B cell (primary cell): Measurements from ENCODE around the gene ATP8A2. TPM values are rescaled to one million over a fixed set of nuclear protein-coding genes. Genes with fewer than 3 reads are reported as not detected.

Experiments
- ATAC-seq: fragments of 200-7000 bp; cut with Tn5 transposase; one replicate; pipeline ENCODE4 v1.10.0; 2021; ENCODE audit warnings: low read depth, mild to moderate bottlenecking, moderate number of reproducible peaks, moderate library complexity
- CTCF ChIA-PET: fragments of 350-600 bp; sonication (Branson Sonifier 250); formaldehyde crosslinking; loops from one replicate; lab custom pipeline; 2021; ENCODE audit warnings: antibody characterized with exemption, inconsistent platforms; lab: Charles Lee
- POLR2A ChIA-PET: fragments of 350-600 bp; sonication (Branson Sonifier 250); formaldehyde crosslinking; loops from one replicate; lab custom pipeline; 2021; ENCODE audit warnings: antibody characterized with exemption; lab: Charles Lee
- DNase-seq: peaks from one replicate; pipeline ENCODE4 v3.0.0; 2013
- H2AFZ ChIP-seq: 2 replicates; pipeline ENCODE4 v1.6.1; 2012; ENCODE audit warnings: mild to moderate bottlenecking, low read depth, low read length; ENCODE audit not compliant: insufficient read depth, poor library complexity, severe bottlenecking
- H3K27ac ChIP-seq, 2 donors: 1 replicate in 1 of 2; 2 replicates in 1 of 2; pipeline ENCODE4 v1.5.1; 2012 to 2013; ENCODE audit warnings: low read length in 2 of 2, mild to moderate bottlenecking in 2 of 2, moderate library complexity in 1 of 2
- H3K27me3 ChIP-seq, 4 experiments: fragments of 200-600 bp in 1 of 4; sonication (generic) in 1 of 4; replicated peaks in 1 of 4; 1 replicate in 2 of 4; 2 replicates in 2 of 4; pipeline versions ENCODE4 v1.6.1 to v1.7.0; 2013 to 2016; ENCODE audit warnings: low read length in 3 of 4, mild to moderate bottlenecking in 2 of 4, mixed read lengths in 1 of 4, moderate library complexity in 1 of 4; ENCODE audit not compliant: insufficient read depth in 4 of 4, control insufficient read depth in 3 of 4; ENCODE audit errors: control extremely low read depth in 1 of 4
- H3K36me3 ChIP-seq, 2 experiments: replicated peaks in 1 of 2; 1 replicate in 1 of 2; 2 replicates in 1 of 2; pipeline versions ENCODE4 v1.6.1 to v1.7.1; 2013; ENCODE audit warnings: low read length in 1 of 2; ENCODE audit not compliant: insufficient read depth in 2 of 2, control insufficient read depth in 1 of 2; ENCODE audit errors: control extremely low read depth in 1 of 2, extremely low read depth in 1 of 2
- H3K4me1 ChIP-seq, 2 donors: fragments of 200-600 bp in 1 of 2; sonication (generic) in 1 of 2; 1 replicate in 1 of 2; 2 replicates in 1 of 2; pipeline versions ENCODE4 v1.5.1 to v1.6.1; 2013 to 2017; ENCODE audit warnings: low read length in 2 of 2; ENCODE audit not compliant: control insufficient read depth in 2 of 2, insufficient read depth in 2 of 2
- H3K4me2 ChIP-seq: replicated peaks from 2 replicates; pipeline ENCODE3; 2012; ENCODE audit warnings: mild to moderate bottlenecking, low read depth, low read length; ENCODE audit not compliant: poor library complexity, severe bottlenecking
- H3K4me3 ChIP-seq, 5 experiments: fragments of 200-600 bp in 1 of 5; sonication (generic) in 1 of 5; 1 replicate in 3 of 5; 2 replicates in 2 of 5; pipeline versions ENCODE4 v1.5.1 to v1.7.0; 2011 to 2016; ENCODE audit warnings: low read length in 4 of 5, mild to moderate bottlenecking in 4 of 5, low read depth in 2 of 5, control low read depth in 1 of 5, moderate library complexity in 1 of 5; ENCODE audit not compliant: insufficient read depth in 1 of 5; ENCODE audit errors: control extremely low read depth in 1 of 5, extremely low read depth in 1 of 5
- H3K79me2 ChIP-seq: fragments of 200-600 bp; sonication (generic); one replicate; pipeline ENCODE4 v1.6.0; 2016; ENCODE audit warnings: low read length; ENCODE audit not compliant: control insufficient read depth, insufficient read depth
- H3K9ac ChIP-seq: fragments of 200-600 bp; sonication (generic); 2 replicates; pipeline ENCODE4 v1.6.1; 2017; ENCODE audit warnings: mild to moderate bottlenecking, low read length, moderate library complexity
- H3K9me3 ChIP-seq, 3 donors: one replicate each; pipeline versions ENCODE4 v1.6.1 to v1.7.1; 2013; ENCODE audit warnings: low read length in 2 of 3; ENCODE audit not compliant: control insufficient read depth in 2 of 3, insufficient read depth in 1 of 3; ENCODE audit errors: control extremely low read depth in 1 of 3
- H4K20me1 ChIP-seq: 2 replicates; pipeline ENCODE4 v1.6.0; 2012; ENCODE audit warnings: mild to moderate bottlenecking, low read length; ENCODE audit not compliant: insufficient read depth, control insufficient read depth, poor library complexity, severe bottlenecking
- H3K27ac Mint-ChIP-seq: one replicate; pipeline ENCODE4 v1.8.0; 2021; ENCODE audit warnings: mixed read lengths
- H3K27me3 Mint-ChIP-seq: one replicate; pipeline ENCODE4 v1.8.0; 2021; ENCODE audit warnings: mixed read lengths
- H3K4me1 Mint-ChIP-seq: one replicate; pipeline ENCODE4 v1.8.0; 2021; ENCODE audit warnings: mixed read lengths
- H3K4me3 Mint-ChIP-seq: one replicate; pipeline ENCODE4 v1.8.0; 2021; ENCODE audit warnings: mixed read lengths
- H3K9me3 Mint-ChIP-seq: one replicate; pipeline ENCODE4 v1.8.0; 2022; ENCODE audit warnings: mixed read lengths; ENCODE audit not compliant: insufficient read depth
- CTCF ChIP-seq: fragments of 200-600 bp; IDR thresholded peaks from one replicate; pipeline ENCODE4 v1.8.0; 2022; ENCODE audit warnings: antibody characterized with exemption, mild to moderate bottlenecking
- EZH2 ChIP-seq: IDR thresholded peaks from 2 replicates; pipeline ENCODE4 v1.6.1; 2012; ENCODE audit warnings: borderline replicate concordance, low read depth, mild to moderate bottlenecking, moderate library complexity, low read length; ENCODE audit not compliant: insufficient read depth, poor library complexity, severe bottlenecking
- WGBS: methylation state at CpG from one replicate; pipeline ENCODE4 v1.1.5; 2013; ENCODE audit warnings: missing lambda C conversion rate; ENCODE audit not compliant: insufficient coverage; 5-methylcytosine and 5-hydroxymethylcytosine counted together
- intact Hi-C: fragments of 100-400 bp; cut with micrococcal nuclease; formaldehyde crosslinking; loops from one replicate; pipeline ENCODE4 v1.10.0; 2022
- polyA plus RNA-seq: library from polyadenylated mRNA; depleted of rRNA; stranded (reverse); fragments of >200 nt; gene quantifications from 2 replicates; pipeline ENCODE4 v1.2.3, GENCODE V29; 2012
- total RNA-seq, 2 donors: library from RNA; stranded (reverse); fragments of 120-200 nt in 1 of 2; gene quantifications; 1 replicate in 1 of 2; 2 replicates in 1 of 2; pipeline versions ENCODE4 v1.2.3 to v1.2.4, GENCODE V29; 2013 to 2022

ATP8A2 gene
- total and polyA plus RNA-seq, 2 donors (not counting 1 experiment from before 2014, with no cell fraction given): not detected

GRCh38 chr13:25865391-25865790 lies 493.6 kb downstream of the ATP8A2 start:
- H3K4me1 ChIP-seq: no peaks in the 10 kb centered on the region
- H3K4me3 ChIP-seq: no peak overlapping the region
- no peaks in the 10 kb centered on the region for H3K27me3 ChIP-seq
- Mint-ChIP-seq H3K4me1 (no peaks in the 10 kb centered on the region), H3K9me3 (no peaks in the 10 kb centered on the region), H3K27ac (no peak overlapping the region), H3K27me3 (peaks cover 11% of the 10 kb centered on the region), H3K4me3 (no peak overlapping the region)
- TF ChIP-seq EZH2 (no peak), CTCF (no peak)
- no peak overlapping the region for H3K9ac ChIP-seq
- no peaks in the 10 kb centered on the region for H3K9me3 ChIP-seq
- no peaks in the 10 kb centered on the region for H4K20me1 ChIP-seq
- WGBS: no CpG with 5 or more reads among the region's 2 CpGs
- DNase-seq: no peak
- no peaks in the 10 kb centered on the region for H3K36me3 ChIP-seq
- ChIA-PET POLR2A (no interaction called here), CTCF (no interaction called here)
- H3K4me2 ChIP-seq: no peak overlapping the region
- H3K27ac ChIP-seq: no peak overlapping the region
- ATAC-seq: no peak
- H3K79me2 ChIP-seq: no peaks in the 10 kb centered on the region
- no peak overlapping the region for H2AFZ ChIP-seq
- intact Hi-C loops: no loop called here

GRCh38 chr13:25867038-25867437 lies 495.3 kb downstream of the ATP8A2 start:
- Mint-ChIP-seq H3K27ac (no peak overlapping the region), H3K9me3 (no peaks in the 10 kb centered on the region), H3K27me3 (peaks cover 7% of the 10 kb centered on the region), H3K4me3 (no peak overlapping the region), H3K4me1 (no peaks in the 10 kb centered on the region)
- Histone ChIP-seq H3K4me3 (no peak overlapping the region), H3K36me3 (no peaks in the 10 kb centered on the region), H4K20me1 (no peaks in the 10 kb centered on the region), H3K9me3 (no peaks in the 10 kb centered on the region), H3K27me3 (no peaks in the 10 kb centered on the region), H3K27ac (no peak overlapping the region), H2AFZ (no peak overlapping the region), H3K79me2 (no peaks in the 10 kb centered on the region), H3K4me1 (no peaks in the 10 kb centered on the region), H3K9ac (no peak overlapping the region), H3K4me2 (no peak overlapping the region)
- DNase-seq (no peak), ATAC-seq (no peak)
- POLR2A ChIA-PET: no interaction called here
- intact Hi-C loops: no loop called here
- CTCF ChIA-PET: no interaction called here
- TF ChIP-seq EZH2 (no peak), CTCF (no peak)
